ENCODE results near the gene CTXN1. TPM values are rescaled to one million over a fixed set of nuclear protein-coding genes. Genes with fewer than 3 reads are reported as not detected.

CTXN1 gene
- polyA plus RNA-seq, 1 of the 3 experiments (the other 2 are of a cell fraction) = 53.8 TPM

DNA sequence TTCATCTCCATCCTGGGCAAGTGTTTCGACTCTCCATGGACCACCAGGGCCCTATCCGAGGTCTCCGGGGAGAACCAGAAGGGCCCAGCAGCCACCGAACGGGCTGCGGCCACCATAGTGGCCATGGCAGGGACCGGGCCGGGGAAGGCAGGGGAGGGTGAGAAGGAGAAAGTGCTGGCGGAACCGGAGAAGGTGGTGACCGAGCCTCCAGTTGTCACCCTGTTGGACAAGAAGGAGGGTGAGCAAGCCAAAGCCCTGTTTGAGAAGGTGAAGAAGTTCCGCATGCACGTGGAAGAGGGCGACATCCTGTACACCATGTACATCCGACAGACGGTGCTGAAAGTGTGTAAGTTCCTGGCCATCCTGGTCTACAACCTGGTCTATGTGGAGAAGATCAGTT, 27.0 kb downstream of the CTXN1 start (continued):
- no peak for TF ChIP-seq REST (IDR thresholded peaks at IDR 0.05; ENCODE audit: low read depth, low read length)
- TF ChIP-seq IRF3 (IDR thresholded peaks at IDR 0.05; ENCODE audit: low read depth, low read length) = no peak
- no peak for TF ChIP-seq NRF1 (IDR thresholded peaks at IDR 0.05; ENCODE audit: low read depth, low read length)

- POLR2A ChIA-PET = interaction anchor here (0.6 to 0.9 kb wide), 2 partner anchors 34 to 717 kb away, joined by 3 read pairs; no protein-coding TSS in a partner anchor
- Histone ChIP-seq H3K36me3 (replicated peaks in 1 of 2; ENCODE audit: control insufficient read depth in 1 of 2, insufficient read depth in 2 of 2, low read length in 1 of 2) (no peaks in the 10 kb centered on the region), H3K4me3 (ENCODE audit: low read depth in 2 of 2, low read length in 1 of 2) (no peak overlapping the region), H3K27me3 (ENCODE audit: insufficient read depth) (no peaks in the 10 kb centered on the region), H4K20me1 (ENCODE audit: insufficient read depth) (no peaks in the 10 kb centered on the region), H3K9me3 (no peaks in the 10 kb centered on the region), H3K27ac (ENCODE audit: low read depth in 2 of 2, low read length in 1 of 2) (no peak overlapping the region), H3K4me1 (ENCODE audit: control insufficient read depth in 1 of 2, insufficient read depth in 2 of 2, low read depth in 1 of 2, low read length in 1 of 2) (no peaks in the 10 kb centered on the region; a peak in 1 of 4 replicates), H3F3A (replicated peaks; ENCODE audit: insufficient read depth) (no peaks in the 10 kb centered on the region), H3K9me2 (no peaks in the 10 kb centered on the region), H2AFZ (ENCODE audit: low read depth) (no peak overlapping the region), H3K4me2 (no peak overlapping the region), H3K9ac (no peak overlapping the region), H3K79me2 (ENCODE audit: insufficient read depth) (no peaks in the 10 kb centered on the region)
- DNase-seq = no peak
- 72% methylated on average over 11 of the region's 11 CpGs for WGBS (ENCODE audit: low lambda C conversion rate)
- CTCF ChIA-PET = no interaction called here
- TF ChIP-seq MEF2A (IDR thresholded peaks at IDR 0.05; ENCODE audit: borderline replicate concordance, low read depth) = no peak
- TF ChIP-seq EZH2phosphoT487 (IDR thresholded peaks at IDR 0.05; ENCODE audit: borderline replicate concordance, low read depth) = no peak
- TF ChIP-seq, protein P1, sequence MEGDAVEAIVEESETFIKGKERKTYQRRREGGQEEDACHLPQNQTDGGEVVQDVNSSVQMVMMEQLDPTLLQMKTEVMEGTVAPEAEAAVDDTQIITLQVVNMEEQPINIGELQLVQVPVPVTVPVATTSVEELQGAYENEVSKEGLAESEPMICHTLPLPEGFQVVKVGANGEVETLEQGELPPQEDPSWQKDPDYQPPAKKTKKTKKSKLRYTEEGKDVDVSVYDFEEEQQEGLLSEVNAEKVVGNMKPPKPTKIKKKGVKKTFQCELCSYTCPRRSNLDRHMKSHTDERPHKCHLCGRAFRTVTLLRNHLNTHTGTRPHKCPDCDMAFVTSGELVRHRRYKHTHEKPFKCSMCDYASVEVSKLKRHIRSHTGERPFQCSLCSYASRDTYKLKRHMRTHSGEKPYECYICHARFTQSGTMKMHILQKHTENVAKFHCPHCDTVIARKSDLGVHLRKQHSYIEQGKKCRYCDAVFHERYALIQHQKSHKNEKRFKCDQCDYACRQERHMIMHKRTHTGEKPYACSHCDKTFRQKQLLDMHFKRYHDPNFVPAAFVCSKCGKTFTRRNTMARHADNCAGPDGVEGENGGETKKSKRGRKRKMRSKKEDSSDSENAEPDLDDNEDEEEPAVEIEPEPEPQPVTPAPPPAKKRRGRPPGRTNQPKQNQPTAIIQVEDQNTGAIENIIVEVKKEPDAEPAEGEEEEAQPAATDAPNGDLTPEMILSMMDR (IDR thresholded peaks at IDR 0.05) = no peak
- TF ChIP-seq MXI1 (IDR thresholded peaks at IDR 0.05; ENCODE audit: low read depth, low read length) = no peak
- TF ChIP-seq TEAD4 (IDR thresholded peaks at IDR 0.05; ENCODE audit: borderline replicate concordance, insufficient read depth) = no peak
- no peak for TF ChIP-seq IRF3 (IDR thresholded peaks at IDR 0.05; ENCODE audit: low read depth, low read length)
- no peak for TF ChIP-seq RCOR1 (IDR thresholded peaks at IDR 0.05; ENCODE audit: low read length)
- no peak for TF ChIP-seq JUND (IDR thresholded peaks at IDR 0.05)
- TF ChIP-seq GATA2 (CRISPR knock-in tag; IDR thresholded peaks at IDR 0.05) = no peak
- TF ChIP-seq POLR2AphosphoS5 (IDR thresholded peaks at IDR 0.05; ENCODE audit: low read depth, low read length) = no peak
- no peak for TF ChIP-seq NRF1 (IDR thresholded peaks at IDR 0.05; ENCODE audit: low read depth, low read length)
- no peak for TF ChIP-seq TCF12 (IDR thresholded peaks at IDR 0.05)
- TF ChIP-seq, protein P2, sequence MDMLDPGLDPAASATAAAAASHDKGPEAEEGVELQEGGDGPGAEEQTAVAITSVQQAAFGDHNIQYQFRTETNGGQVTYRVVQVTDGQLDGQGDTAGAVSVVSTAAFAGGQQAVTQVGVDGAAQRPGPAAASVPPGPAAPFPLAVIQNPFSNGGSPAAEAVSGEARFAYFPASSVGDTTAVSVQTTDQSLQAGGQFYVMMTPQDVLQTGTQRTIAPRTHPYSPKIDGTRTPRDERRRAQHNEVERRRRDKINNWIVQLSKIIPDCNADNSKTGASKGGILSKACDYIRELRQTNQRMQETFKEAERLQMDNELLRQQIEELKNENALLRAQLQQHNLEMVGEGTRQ (IDR thresholded peaks at IDR 0.05; ENCODE audit: borderline replicate concordance, low read depth, low read length) = no peak
- no peak for TF ChIP-seq ELF1 (IDR thresholded peaks at IDR 0.05)
- no peak for TF ChIP-seq REST (IDR thresholded peaks at IDR 0.05; ENCODE audit: low read depth, low read length)
- TF ChIP-seq, protein P3, sequence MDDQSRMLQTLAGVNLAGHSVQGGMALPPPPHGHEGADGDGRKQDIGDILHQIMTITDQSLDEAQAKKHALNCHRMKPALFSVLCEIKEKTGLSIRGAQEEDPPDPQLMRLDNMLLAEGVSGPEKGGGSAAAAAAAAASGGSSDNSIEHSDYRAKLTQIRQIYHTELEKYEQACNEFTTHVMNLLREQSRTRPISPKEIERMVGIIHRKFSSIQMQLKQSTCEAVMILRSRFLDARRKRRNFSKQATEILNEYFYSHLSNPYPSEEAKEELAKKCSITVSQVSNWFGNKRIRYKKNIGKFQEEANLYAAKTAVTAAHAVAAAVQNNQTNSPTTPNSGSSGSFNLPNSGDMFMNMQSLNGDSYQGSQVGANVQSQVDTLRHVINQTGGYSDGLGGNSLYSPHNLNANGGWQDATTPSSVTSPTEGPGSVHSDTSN (IDR thresholded peaks at IDR 0.05) = no peak
- TF ChIP-seq FOSL2 (IDR thresholded peaks at IDR 0.05; ENCODE audit: borderline replicate concordance, low read depth) = no peak
Observed at GRCh38 chr19:7897292-7897691, 28.6 kb downstream of the CTXN1 start.

All from SK-N-SH (cell line).